ENCODE results near the gene NFIB. TPM values are rescaled to one million over a fixed set of nuclear protein-coding genes. Genes with fewer than 3 reads are reported as not detected.

NFIB gene
- total and polyA plus RNA-seq, 10 of the 15 experiments (the other 5 are each of a cell fraction or from before 2014, with no cell fraction given), result under 0.01 to 0.19 (median 0.05) TPM; not detected in 3

DNA sequence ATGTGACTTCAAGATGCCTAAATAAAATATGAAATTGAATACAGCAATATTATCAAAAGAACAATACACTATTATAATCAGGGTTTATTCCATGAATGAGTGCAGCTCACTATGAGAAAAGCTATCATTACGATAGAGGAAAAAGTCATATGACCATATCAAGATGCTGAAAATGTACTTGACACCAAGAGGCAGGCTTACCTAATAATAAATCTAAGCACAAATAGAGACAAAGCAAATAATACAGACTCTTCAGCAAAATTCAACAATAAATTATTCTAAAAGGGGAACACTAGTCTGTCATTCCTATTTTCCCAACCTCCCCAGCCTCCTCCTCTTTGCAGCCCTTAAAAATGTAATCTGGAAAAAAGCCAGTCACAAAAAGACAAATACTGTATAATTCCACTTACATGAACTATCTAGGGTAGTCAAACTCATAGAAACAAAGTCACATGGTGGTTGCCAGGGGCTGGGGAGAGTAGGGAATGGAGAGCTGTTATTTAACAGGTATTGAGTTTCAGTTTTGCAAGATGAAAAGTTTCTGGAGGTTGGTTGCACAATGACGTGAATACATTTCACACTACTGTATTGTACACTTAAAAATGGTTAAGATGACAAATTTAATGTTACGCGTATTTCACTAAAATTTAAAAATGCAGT is 148.4 kb downstream of the NFIB start:
- no peak for FAIRE-seq
- BruUV-seq (replicated peaks), result no TSS peak

More for the DNA sequence above, 148.4 kb downstream of the NFIB start:
- 62% methylated on average over 4 of the region's 4 CpGs for whole genome bisulfite sequencing (ENCODE audit: insufficient coverage, insufficient replicate concordance, low lambda C conversion rate, missing lambda C conversion rate)
- ChIA-PET SMC1A (ENCODE audit: uncharacterized antibody, unreplicated experiment) (no interaction called here), POLR2A (no interaction called here), CTCF (no interaction called here), RAD21 (ENCODE audit: unreplicated experiment) (no interaction called here)
- Histone ChIP-seq H3K9me3 (replicated peaks; ENCODE audit: control insufficient read depth, insufficient read depth, low read length) (no peaks in the 10 kb centered on the region), H2AFZ (ENCODE audit: control insufficient read depth, low read depth, low read length) (no peak overlapping the region), H3K4me3 (no peak overlapping the region), H3K4me2 (ENCODE audit: control insufficient read depth, insufficient read depth) (no peak overlapping the region), H3K4me1 (ENCODE audit: control insufficient read depth, insufficient read depth, low read length) (no peaks in the 10 kb centered on the region), H4K20me1 (ENCODE audit: control insufficient read depth, insufficient read depth) (no peaks in the 10 kb centered on the region), H3K36me3 (ENCODE audit: control insufficient read depth in 2 of 2, insufficient read depth in 2 of 2, low read length in 1 of 2) (no peaks in the 10 kb centered on the region), H3K79me2 (ENCODE audit: control insufficient read depth, insufficient read depth, low read length) (no peaks in the 10 kb centered on the region), H3K27ac (ENCODE audit: control insufficient read depth, insufficient read depth) (no peak overlapping the region), H3K27me3 (replicated peaks in 1 of 2; ENCODE audit: control insufficient read depth in 2 of 2, insufficient read depth in 2 of 2, low read length in 1 of 2) (no peaks in the 10 kb centered on the region), H3K9ac (ENCODE audit: control insufficient read depth, insufficient read depth, low read length) (no peak overlapping the region)
- intact Hi-C loops (cut with micrococcal nuclease; ENCODE audit: unreplicated experiment) (no loop called here), in situ Hi-C loops (cut with MboI) (no loop called here)
- no peak for TF ChIP-seq PAX5 (IDR thresholded peaks at IDR 0.05; ENCODE audit: borderline replicate concordance, low read depth, low read length)
- TF ChIP-seq CHD1 (IDR thresholded peaks at IDR 0.05; ENCODE audit: low read depth, low read length), result no peak
- TF ChIP-seq, protein P1, sequence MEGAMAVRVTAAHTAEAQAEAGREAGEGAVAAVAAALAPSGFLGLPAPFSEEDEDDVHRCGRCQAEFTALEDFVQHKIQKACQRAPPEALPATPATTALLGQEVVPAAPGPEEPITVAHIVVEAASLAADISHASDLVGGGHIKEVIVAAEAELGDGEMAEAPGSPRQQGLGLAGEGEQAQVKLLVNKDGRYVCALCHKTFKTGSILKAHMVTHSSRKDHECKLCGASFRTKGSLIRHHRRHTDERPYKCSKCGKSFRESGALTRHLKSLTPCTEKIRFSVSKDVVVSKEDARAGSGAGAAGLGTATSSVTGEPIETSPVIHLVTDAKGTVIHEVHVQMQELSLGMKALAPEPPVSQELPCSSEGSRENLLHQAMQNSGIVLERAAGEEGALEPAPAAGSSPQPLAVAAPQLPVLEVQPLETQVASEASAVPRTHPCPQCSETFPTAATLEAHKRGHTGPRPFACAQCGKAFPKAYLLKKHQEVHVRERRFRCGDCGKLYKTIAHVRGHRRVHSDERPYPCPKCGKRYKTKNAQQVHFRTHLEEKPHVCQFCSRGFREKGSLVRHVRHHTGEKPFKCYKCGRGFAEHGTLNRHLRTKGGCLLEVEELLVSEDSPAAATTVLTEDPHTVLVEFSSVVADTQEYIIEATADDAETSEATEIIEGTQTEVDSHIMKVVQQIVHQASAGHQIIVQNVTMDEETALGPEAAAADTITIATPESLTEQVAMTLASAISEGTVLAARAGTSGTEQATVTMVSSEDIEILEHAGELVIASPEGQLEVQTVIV (IDR thresholded peaks at IDR 0.05; ENCODE audit: borderline replicate concordance, partially characterized antibody), result no peak
- no peak for TF ChIP-seq BCL11A (IDR thresholded peaks at IDR 0.05; ENCODE audit: low read depth, low read length)
- TF ChIP-seq WRNIP1 (IDR thresholded peaks at IDR 0.05; ENCODE audit: borderline replicate concordance, low read depth, low read length), result no peak
- TF ChIP-seq RAD21 (IDR thresholded peaks at IDR 0.05; ENCODE audit: insufficient read depth, low read depth, low read length), result no peak
- TF ChIP-seq ZSCAN29 (IDR thresholded peaks at IDR 0.05), result no peak
- no peak for TF ChIP-seq IRF4 (IDR thresholded peaks at IDR 0.05; ENCODE audit: low read depth, low read length)
- TF ChIP-seq HDGF (IDR thresholded peaks at IDR 0.05), result no peak
- TF ChIP-seq CBFB (IDR thresholded peaks at IDR 0.05; ENCODE audit: low read depth), result no peak
- TF ChIP-seq PML (IDR thresholded peaks at IDR 0.05; ENCODE audit: low read length), result no peak
- no peak for TF ChIP-seq SRF (IDR thresholded peaks at IDR 0.05; ENCODE audit: low read depth in 2 of 2, low read length in 2 of 2)
- TF ChIP-seq FOXK2 (IDR thresholded peaks at IDR 0.05), result no peak
- DNase-seq (ENCODE audit: low read depth, low spot score) (no peak), ATAC-seq (no peak)

Measured in GM12878 (cell line).